GM03348 (cell line): ENCODE data around the gene PXDC1.
"Not testable (repeated sequence)": the region's sequence is repeated elsewhere in the genome, so short reads cannot be mapped to it uniquely, and the experiment has no call there.

Experiments used
- DNase-seq: peaks from one replicate; pipeline ENCODE4 v3.0.0; 2012; ENCODE audit warnings: low spot score

The PXDC1 gene

GRCh38 chr6:3731700-3732099 is 19.8 kb downstream of the PXDC1 start:
- DNase-seq, result no peak

GRCh38 chr6:3729603-3730344 is 21.7 kb downstream of the PXDC1 start:
- no peak for DNase-seq

- DNase-seq, result no peak
Measured at GRCh38 chr6:3727593-3728108, 23.9 kb downstream of the PXDC1 start.

GRCh38 chr6:3727036-3727435 is 24.5 kb downstream of the PXDC1 start:
- no peak for DNase-seq

- DNase-seq, result no peak
Measured at GRCh38 chr6:3726421-3726820, 25.1 kb downstream of the PXDC1 start.

- no peak for DNase-seq
Measured at GRCh38 chr6:3725145-3726047, 26.1 kb downstream of the PXDC1 start.

GRCh38 chr6:3724451-3725144 is 26.9 kb downstream of the PXDC1 start:
- peak; percentile 71 for DNase-seq

GRCh38 chr6:3723966-3724365 is 27.5 kb downstream of the PXDC1 start:
- DNase-seq, result no peak

- no peak for DNase-seq
Measured at GRCh38 chr6:3723251-3723650, 28.3 kb downstream of the PXDC1 start.

GRCh38 chr6:3722785-3723184 is 28.7 kb downstream of the PXDC1 start:
- no peak for DNase-seq

- peak; percentile 70 for DNase-seq
Measured at GRCh38 chr6:3721810-3722621, 29.5 kb downstream of the PXDC1 start.

- DNase-seq, result not testable (repeated sequence)
Measured at GRCh38 chr6:3720770-3721169, 30.7 kb downstream of the PXDC1 start.

- DNase-seq, result no peak
Measured at GRCh38 chr6:3719462-3720308, 31.8 kb downstream of the PXDC1 start.

- no peak for DNase-seq
Measured at GRCh38 chr6:3718407-3718806, 33.1 kb downstream of the PXDC1 start.

- no peak for DNase-seq
Measured at GRCh38 chr6:3715285-3715684, 36.2 kb downstream of the PXDC1 start.

GRCh38 chr6:3714768-3715167 is 36.7 kb downstream of the PXDC1 start:
- DNase-seq, result no peak

GRCh38 chr6:3714111-3714510 is 37.4 kb downstream of the PXDC1 start:
- no peak for DNase-seq

- DNase-seq, result no peak
Measured at GRCh38 chr6:3712827-3713665, 38.5 kb downstream of the PXDC1 start.

GRCh38 chr6:3711776-3712175 is 39.7 kb downstream of the PXDC1 start:
- DNase-seq, result no peak

GRCh38 chr6:3710403-3710802 is 41.1 kb downstream of the PXDC1 start:
- DNase-seq, result no peak
